ENCODE data around the gene CYB5RL.
A peak's percentile ranks its signal among the peaks of the same experiment; 100 is the strongest.

CYB5RL gene

DNA sequence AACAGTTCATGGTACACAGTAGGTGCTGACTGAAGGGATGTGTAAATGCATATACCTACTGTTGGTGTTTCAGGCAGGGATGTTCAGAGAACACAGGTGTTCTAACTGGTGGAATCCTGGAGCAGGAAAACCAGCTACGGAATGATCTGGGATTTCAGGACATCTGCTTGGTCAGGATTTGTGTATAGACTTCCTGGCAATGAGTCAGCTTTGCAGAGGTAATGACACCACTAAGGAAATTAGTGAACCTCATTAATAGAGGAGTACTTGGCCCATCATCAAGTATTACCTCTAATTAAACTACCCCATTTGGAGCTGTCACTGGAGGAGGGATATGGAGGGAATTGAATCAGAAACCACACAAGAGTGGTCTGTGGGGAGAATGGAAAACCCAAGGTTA is 7.5 kb upstream of the CYB5RL start:
- TF ChIP-seq TAF1 (IDR thresholded peaks at IDR 0.05; ENCODE audit: borderline replicate concordance, low read depth, low read length) (no peak), POLR2A (IDR thresholded peaks at IDR 0.05; ENCODE audit: low read depth, low read length) (no peak), POLR2AphosphoS5 (IDR thresholded peaks at IDR 0.05; ENCODE audit: low read depth, low read length) (no peak)
- FAIRE-seq (no peak), DNase-seq (ENCODE audit: insufficient read length) (no peak)

DNA sequence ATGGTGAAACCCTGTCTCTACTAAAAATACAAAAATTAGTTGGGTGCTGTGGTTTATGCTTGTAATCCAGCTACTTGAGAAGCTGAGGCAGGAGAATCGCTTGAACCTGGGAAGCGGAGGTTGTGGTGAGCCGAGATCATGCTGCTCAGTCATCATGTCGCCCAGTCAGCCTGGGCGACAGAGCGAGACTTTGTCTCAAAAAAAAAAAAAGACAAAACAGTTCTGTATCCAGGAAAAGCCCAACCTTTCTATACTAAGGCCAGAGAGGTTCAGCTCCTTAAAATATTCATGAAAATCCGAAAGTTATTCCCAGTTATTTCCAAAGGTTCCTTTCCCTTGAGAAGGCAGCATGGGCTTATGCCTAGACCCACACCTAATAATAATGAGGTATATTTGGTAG is 4.4 kb upstream of the CYB5RL start:
- TF ChIP-seq POLR2A (IDR thresholded peaks at IDR 0.05; ENCODE audit: low read depth, low read length) (no peak), POLR2AphosphoS5 (IDR thresholded peaks at IDR 0.05; ENCODE audit: low read depth, low read length) (no peak), TAF1 (IDR thresholded peaks at IDR 0.05; ENCODE audit: borderline replicate concordance, low read depth, low read length) (no peak)
- DNase-seq (ENCODE audit: insufficient read length) (no peak), FAIRE-seq (no peak)

DNA sequence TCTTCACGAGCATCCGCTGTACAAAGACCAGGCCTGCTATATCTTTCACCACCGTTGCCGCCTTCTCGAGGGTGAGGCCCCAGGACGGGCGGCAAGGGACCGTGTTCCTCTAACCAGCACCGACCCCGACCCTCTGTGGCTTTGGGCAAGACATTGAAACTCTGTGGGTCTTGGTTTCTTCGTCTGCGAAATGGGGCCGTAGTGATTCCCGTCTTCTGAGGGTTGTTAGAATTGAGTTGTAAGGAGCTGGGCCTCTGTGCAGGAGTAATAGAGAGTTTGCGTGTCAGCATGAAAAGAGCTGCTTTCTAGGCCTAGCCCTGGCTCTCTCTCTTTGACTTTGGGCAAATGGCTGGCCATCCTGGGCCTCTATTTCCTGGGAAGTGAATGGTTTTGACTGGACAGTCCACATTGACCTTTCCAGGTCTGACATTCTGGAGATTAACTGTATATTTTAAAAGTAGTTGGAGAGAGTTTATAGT is 728 bp upstream of the CYB5RL start:
- TF ChIP-seq POLR2A (IDR thresholded peaks at IDR 0.05; ENCODE audit: low read depth, low read length) (no peak), POLR2AphosphoS5 (IDR thresholded peaks at IDR 0.05; ENCODE audit: low read depth, low read length) (no peak), TAF1 (IDR thresholded peaks at IDR 0.05; ENCODE audit: borderline replicate concordance, low read depth, low read length) (no peak)
- no peak for FAIRE-seq
- DNase-seq (ENCODE audit: insufficient read length): no peak

DNA sequence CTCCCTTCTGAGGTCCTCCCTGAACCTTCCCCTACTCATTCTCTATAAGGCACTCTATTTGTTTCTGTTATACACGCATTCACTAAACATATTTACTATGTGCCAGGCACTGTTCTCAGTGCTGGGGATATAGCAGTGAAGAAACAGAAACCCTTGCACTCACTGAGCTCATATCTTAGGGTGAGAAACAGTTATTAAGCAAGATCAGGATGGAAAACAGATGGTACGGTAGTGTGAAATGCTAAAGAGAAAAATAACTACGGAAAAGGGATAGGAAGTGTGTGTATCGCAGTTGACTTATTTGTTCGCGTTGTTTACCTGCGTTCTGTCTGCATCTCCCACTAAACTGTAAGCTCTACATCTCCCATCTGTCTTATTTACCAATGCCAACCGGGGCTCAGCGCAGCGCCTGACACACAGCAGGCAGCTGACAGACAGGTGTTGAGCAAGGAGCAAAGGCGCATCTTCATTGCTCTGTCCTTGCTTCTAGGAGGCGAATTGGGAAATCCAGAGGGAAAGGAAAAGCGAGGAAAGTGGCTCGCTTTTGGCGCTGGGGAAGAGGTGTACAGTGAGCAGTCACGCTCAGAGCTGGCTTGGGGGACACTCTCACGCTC is 572 bp downstream of the CYB5RL start:
- FAIRE-seq: peak; percentile 73

DNA sequence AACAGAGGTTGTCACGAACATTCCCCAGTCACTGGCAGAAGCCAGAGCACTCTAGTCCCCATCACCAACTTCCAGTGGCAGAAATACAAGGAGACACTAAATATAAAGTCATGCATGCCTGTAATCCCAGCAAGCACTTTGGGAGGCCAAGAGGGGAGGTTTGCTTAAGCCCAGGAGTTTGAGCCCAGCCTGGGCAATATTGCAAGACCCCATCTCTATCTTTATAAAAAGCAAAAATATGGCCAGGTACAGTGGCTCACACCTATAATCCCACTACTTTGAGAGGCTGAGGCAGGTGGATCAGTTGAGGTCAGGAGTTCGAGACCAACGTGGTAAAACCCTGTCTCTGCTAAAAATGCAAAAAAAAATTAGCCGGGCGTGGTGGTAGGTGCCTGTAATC is 6.4 kb downstream of the CYB5RL start:
- TF ChIP-seq TAF1 (IDR thresholded peaks at IDR 0.05; ENCODE audit: borderline replicate concordance, low read depth, low read length) (no peak), POLR2AphosphoS5 (IDR thresholded peaks at IDR 0.05; ENCODE audit: low read depth, low read length) (no peak), POLR2A (IDR thresholded peaks at IDR 0.05; ENCODE audit: low read depth, low read length) (no peak)
- FAIRE-seq: no peak

More for the DNA sequence above, 572 bp downstream of the CYB5RL start:
- TF ChIP-seq TAF1 (IDR thresholded peaks at IDR 0.05; ENCODE audit: borderline replicate concordance, low read depth, low read length): no peak
- TF ChIP-seq POLR2A (IDR thresholded peaks at IDR 0.05; ENCODE audit: low read depth, low read length): no peak
- no peak for TF ChIP-seq POLR2AphosphoS5 (IDR thresholded peaks at IDR 0.05; ENCODE audit: low read depth, low read length)
- no peak for DNase-seq (ENCODE audit: insufficient read length)

DNA sequence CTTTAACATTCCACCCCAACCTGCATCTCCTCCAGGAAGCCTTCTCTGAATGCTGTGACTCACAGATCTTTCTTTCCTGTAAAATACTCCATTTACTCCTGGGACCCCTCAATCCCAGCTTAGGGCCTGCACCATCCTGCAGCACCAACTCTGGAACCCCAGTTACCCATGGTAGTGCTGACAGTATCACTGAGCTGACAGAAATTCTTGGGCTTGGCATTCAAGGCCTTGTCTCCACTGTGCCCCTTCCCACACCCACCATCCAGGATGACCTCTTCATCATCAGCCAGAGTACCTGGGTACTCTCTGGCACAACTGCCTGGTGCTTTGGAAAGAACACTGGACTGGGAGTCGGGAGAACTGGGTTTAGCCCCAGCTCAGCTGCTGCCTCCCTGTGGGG is 8.3 kb downstream of the CYB5RL start:
- FAIRE-seq (no peak), DNase-seq (ENCODE audit: insufficient read length) (no peak)
- TF ChIP-seq TAF1 (IDR thresholded peaks at IDR 0.05; ENCODE audit: borderline replicate concordance, low read depth, low read length): no peak

More for the DNA sequence above, 6.4 kb downstream of the CYB5RL start:
- no peak for DNase-seq (ENCODE audit: insufficient read length)

DNA sequence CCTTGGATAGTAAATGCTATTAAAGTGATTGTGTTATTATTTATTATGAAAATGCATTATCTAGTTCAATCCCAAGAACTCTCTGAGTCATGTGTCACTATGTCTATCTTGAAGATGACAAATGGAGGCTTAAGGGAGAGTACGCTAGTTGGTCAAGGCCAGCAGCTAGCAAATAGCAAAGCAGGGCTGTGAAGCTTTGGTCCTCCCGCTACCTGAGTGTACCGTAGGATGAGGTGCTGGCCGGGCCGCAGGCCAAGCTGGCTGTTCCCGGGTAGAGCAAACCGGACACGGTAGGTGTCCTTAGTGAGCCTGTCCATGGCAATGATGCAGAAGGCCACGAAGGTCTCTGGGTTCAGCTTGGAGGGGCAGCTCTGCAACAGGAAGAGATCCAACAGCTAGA is 9.3 kb downstream of the CYB5RL start:
- FAIRE-seq (no peak), DNase-seq (ENCODE audit: insufficient read length) (no peak)
- TF ChIP-seq POLR2A (IDR thresholded peaks at IDR 0.05; ENCODE audit: low read depth, low read length) (no peak), POLR2AphosphoS5 (IDR thresholded peaks at IDR 0.05; ENCODE audit: low read depth, low read length) (no peak), TAF1 (IDR thresholded peaks at IDR 0.05; ENCODE audit: borderline replicate concordance, low read depth, low read length) (no peak)

DNA sequence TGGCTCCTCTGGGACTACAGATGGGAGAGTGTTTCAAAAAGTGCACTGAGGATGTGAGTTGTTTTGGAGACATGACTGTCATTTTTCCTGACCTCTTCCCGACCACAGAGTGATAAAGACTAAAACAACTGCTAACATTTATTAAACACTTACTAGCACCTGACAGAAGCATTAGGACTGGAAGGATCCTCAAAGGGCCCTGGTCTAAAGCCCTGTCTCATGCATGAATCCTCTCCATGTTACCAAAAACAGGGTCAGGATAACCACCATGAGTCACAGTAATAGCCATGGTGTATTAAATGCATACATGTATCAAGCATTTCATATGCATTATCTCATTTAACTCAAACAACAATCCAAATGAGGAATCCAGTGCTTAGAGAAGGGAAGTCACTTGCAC is 11.5 kb downstream of the CYB5RL start:
- FAIRE-seq (no peak), DNase-seq (ENCODE audit: insufficient read length) (no peak)
- TF ChIP-seq POLR2AphosphoS5 (IDR thresholded peaks at IDR 0.05; ENCODE audit: low read depth, low read length) (no peak), TAF1 (IDR thresholded peaks at IDR 0.05; ENCODE audit: borderline replicate concordance, low read depth, low read length) (no peak), POLR2A (IDR thresholded peaks at IDR 0.05; ENCODE audit: low read depth, low read length) (no peak)

DNA sequence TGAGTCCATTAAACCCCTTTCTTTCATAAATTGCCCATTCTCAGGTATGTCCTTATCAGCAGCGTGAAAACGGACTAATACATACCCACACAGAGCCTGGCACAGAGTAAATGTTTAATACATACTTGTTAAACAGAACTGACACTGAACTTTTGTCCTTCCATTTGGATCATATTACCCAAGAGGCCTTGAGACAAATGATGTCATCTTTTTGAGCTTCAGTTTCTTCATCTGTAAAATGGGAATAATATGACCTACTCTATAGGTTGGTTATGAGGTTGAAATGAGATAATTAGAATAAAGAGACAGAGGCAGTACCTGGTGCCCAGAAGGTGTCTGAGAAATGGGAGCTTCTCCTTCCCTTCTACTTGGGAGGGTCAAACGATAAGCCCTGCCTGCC is 13.8 kb downstream of the CYB5RL start:
- no peak for TF ChIP-seq POLR2AphosphoS5 (IDR thresholded peaks at IDR 0.05; ENCODE audit: low read depth, low read length)
- TF ChIP-seq POLR2A (IDR thresholded peaks at IDR 0.05; ENCODE audit: low read depth, low read length): no peak
- TF ChIP-seq TAF1 (IDR thresholded peaks at IDR 0.05; ENCODE audit: borderline replicate concordance, low read depth, low read length): no peak
- no peak for DNase-seq (ENCODE audit: insufficient read length)
- no peak for FAIRE-seq

DNA sequence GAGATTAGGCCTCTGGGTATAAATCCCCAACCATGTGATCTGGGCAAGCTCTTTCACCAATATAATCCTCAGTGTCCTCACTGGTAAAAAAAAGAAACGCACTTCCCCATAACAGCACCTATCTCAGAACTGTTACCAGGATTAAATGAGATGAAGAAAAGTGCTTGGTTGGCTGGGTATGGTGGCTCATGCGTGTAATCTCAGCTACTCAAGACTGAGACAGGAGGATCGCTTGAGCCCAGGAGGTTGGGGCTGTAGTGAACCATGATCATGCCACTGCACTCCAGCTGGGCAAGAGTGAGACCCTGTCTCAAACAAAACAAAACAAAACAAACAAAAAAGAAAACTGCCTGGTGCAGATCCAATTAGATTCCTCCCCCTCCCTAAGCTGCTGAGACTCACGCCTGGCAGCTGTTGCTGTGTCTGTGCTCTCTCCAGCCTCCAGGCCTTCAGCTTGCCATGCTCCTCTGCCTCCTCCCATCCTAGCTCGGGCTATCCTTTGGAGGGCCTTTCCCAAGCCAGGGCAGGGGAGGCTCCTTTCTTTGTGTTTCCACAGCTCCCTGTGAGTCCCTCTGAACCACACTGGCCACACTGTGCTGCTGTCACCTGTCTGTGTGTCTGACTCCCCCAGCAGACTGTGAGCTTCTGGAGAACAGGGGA is 19.0 kb downstream of the CYB5RL start:
- TF ChIP-seq POLR2AphosphoS5 (IDR thresholded peaks at IDR 0.05; ENCODE audit: low read depth, low read length) (no peak), POLR2A (IDR thresholded peaks at IDR 0.05; ENCODE audit: low read depth, low read length) (no peak), TAF1 (IDR thresholded peaks at IDR 0.05; ENCODE audit: borderline replicate concordance, low read depth, low read length) (no peak)
- no peak for FAIRE-seq
- no peak for DNase-seq (ENCODE audit: insufficient read length)

DNA sequence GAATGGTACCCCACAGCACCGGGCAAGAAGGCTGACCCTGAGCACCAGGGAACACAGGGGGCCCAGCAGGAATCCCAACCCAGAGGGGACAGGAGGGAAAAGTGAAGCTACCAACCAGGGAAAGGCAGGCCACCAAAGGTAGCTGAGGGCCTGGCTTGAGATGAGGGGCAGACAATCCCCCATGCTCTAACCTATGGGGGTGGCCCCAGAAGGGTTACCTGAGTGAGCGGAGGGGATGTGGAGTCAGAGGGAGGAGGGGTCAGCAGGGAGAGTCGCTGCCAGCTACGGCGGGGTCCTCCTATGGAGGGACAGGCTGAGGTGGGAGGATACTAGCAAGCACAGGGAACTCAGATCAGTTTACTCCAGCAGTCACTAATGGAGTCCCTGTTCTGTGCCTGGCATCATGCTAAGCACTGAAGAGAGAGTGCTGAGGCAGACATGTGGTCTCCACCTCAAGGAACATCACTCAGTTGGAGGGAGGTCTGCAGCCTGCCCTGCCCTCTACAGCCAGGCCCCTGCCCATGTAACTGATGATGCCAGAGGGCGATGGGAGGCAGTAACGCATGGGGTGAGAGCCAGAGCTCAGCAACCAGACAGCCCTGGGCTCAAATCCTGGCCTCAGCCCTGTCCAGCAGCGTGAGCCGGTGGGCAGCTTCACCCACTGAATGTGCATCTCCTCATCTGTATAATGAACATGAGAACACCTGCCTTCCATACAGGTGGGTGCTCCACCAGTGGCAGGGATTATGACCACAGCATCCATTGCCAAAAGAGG is 21.3 kb downstream of the CYB5RL start:
- FAIRE-seq (no peak), DNase-seq (ENCODE audit: insufficient read length) (no peak)
- TF ChIP-seq TAF1 (IDR thresholded peaks at IDR 0.05; ENCODE audit: borderline replicate concordance, low read depth, low read length) (no peak), POLR2A (IDR thresholded peaks at IDR 0.05; ENCODE audit: low read depth, low read length) (no peak), POLR2AphosphoS5 (IDR thresholded peaks at IDR 0.05; ENCODE audit: low read depth, low read length) (no peak)

DNA sequence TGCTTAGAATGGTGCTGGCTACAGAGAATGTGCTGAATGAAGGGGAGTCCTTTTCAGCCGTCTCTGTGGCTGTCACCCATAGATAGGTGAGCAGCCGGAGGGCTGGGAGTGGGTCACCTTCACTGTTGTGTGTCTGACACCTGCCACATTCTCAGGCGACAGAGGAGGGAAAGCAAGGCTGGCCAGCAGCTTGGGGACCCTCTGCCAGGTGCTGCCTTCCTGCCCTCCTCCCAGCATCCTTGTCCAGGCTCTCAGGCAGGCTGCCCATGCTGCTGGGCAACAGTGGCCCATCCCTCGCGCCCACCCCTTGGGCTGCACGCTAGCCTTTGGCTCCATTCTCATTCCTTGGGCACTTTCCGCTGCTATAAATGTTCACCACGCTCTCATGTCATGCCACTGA is 22.1 kb downstream of the CYB5RL start:
- no peak for FAIRE-seq
- TF ChIP-seq POLR2AphosphoS5 (IDR thresholded peaks at IDR 0.05; ENCODE audit: low read depth, low read length) (no peak), TAF1 (IDR thresholded peaks at IDR 0.05; ENCODE audit: borderline replicate concordance, low read depth, low read length) (no peak), POLR2A (IDR thresholded peaks at IDR 0.05; ENCODE audit: low read depth, low read length) (no peak)
- no peak for DNase-seq (ENCODE audit: insufficient read length)

All from GM12892 (cell line).